GM19468 (cell line): ENCODE measurements around the gene STYXL2.

Experiments used
- ATAC-seq: cut with Tn5 transposase; IDR thresholded peaks from one replicate; pipeline ENCODE4 v1.9.1; 2021; ENCODE audit warnings: mild to moderate bottlenecking, moderate library complexity, moderate number of reproducible peaks; ENCODE audit not compliant: unreplicated experiment; ENCODE audit errors: extremely low read depth

The STYXL2 gene

DNA sequence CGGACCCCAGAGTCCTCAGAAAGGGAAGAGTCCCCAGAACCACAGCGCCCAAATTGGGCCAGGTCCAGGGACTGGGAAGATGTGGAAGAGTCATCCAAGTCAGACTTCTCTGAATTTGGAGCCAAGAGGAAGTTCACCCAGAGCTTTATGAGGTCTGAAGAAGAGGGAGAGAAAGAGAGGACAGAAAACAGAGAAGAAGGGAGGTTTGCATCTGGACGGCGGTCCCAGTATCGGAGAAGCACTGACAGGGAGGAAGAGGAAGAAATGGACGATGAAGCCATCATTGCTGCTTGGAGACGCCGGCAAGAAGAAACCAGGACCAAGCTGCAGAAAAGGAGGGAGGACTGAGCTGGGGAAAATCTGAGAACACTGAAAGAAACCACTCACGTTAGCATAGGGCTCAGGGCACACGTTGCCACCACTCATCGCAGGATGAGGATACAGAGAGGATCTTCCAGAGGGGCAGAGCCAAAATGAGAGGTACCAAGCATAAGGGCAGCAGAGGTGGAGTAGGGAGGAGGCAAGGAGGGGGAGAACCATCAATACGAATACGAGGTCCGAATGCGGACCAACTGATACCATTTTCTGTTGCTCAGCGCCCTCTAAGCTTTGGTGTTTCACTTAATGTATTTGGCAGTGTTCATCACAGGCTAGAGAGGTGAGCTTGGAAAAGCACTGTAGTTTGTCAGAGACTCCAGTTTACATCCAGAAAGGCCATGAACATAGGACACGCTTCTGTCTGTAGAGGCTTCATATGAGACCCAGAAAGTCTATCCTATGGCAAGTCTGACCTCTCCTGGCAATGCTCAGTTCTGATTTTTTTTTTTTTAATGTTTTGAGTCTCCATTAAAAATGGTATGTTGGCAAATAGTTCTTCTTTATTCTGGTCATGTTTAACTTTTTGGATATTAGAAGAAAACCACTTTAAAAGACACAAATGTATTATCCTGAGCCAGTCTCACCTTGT lies 34.7 kb downstream of the STYXL2 start:
- no peak for ATAC-seq

GRCh38 chr1:167130829-167131510 lies 37.1 kb downstream of the STYXL2 start:
- no peak for ATAC-seq

- no peak for ATAC-seq
Observed at GRCh38 chr1:167132301-167133010, 38.6 kb downstream of the STYXL2 start.

DNA sequence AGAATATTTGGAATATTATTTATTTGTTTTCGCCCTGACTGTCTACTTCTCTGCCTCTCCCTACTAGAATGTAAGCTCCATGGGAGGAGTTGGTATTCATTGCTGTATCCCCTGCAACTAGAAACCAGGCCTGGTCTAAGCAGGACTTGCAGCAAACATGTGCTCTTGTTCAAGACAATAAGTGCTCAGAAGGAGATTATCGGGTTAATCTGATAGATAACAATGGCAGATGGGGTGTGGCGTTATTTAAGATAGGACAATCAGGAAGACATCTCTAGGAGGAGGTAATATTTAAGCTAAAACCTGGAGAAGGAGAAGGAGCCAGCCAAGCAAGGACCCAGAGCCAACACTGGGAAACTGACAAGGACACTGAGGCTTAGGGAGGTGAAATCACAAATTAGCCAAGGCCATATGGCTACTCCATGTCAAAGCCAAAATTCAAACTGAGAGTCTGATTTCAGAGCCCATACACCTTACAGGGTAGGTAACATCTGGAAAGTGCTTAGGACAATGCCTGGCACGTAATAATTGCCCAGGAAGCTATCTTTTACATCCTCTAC lies 41.5 kb downstream of the STYXL2 start:
- no peak for ATAC-seq

- no peak for ATAC-seq
Observed at GRCh38 chr1:167136191-167136614, 42.3 kb downstream of the STYXL2 start.

- ATAC-seq = no peak
Observed at GRCh38 chr1:167136806-167137205, 42.9 kb downstream of the STYXL2 start.

GRCh38 chr1:167137332-167137781 lies 43.5 kb downstream of the STYXL2 start:
- no peak for ATAC-seq

DNA sequence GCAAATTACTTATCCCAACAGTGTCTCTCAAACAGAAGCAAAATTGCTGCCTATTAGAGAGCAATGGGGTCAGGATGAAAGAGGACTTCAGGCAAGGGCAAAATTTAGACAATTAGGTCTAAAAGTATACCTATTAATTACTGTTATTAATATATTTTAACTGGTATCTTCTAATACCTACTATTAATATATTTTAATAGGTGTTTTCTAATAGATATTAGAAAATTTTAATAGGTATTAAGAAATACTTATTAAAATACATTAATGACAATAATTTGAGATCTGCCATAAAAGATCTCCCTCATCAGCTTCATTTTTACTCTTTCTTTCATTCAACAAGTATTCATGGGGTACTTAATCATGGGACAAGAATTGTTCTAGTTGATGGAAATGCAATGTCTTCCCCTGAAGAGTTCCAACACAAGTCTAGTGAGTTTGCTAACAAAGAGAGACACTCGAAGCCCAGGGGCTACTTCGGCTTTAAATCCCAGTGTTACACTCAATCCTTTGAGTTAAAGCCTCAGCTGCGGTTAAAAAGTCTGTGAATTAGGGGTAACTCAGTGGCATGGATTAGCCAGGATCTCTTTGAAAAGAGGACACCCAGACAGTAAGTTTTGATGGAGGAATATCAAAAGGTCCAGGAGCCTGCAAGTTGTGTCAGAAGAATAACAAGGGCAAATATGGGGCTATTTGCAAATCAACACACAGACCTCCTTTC lies 44.1 kb downstream of the STYXL2 start:
- no peak for ATAC-seq

DNA sequence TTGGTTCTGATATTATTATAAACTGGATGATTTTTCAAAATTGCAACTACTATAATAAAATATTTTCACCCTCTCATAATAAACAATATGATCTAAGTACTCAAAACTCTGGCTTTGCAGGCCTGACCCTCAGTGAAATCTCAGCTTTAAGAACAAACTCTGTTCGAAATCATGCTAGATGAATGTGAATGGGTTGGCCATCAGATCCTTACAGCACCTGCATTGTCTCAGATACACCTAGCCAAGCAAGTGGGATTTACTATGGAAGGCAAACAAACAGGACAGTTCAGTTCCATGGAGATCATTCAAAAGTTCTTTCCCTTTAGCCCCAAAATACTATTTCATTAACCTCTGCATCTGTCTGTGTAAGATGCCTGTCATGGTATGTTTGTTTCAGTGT lies 44.8 kb downstream of the STYXL2 start:
- ATAC-seq = no peak

DNA sequence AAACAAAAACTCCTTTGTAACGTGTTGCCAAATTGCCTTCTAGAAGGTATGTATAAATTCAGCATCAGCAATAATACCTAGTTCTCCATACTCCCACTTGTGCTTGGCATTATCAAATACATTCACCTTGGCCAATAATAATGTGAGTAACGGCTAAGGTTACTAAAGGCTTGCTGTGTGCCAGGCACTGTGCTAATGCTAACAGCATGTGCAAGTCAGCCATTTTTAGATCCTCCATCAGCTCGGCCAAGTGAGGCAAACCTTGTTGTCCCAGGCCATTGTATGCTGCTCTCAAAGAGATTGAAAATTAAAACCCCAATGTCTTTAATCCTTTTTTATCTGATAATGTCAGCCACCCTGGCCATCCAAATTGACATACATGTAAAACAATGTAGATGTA lies 48.1 kb downstream of the STYXL2 start:
- no peak for ATAC-seq
